Measurements from ENCODE around the gene ZDHHC11B. TPM values are rescaled to one million over a fixed set of nuclear protein-coding genes. Genes with fewer than 3 reads are reported as not detected.

ZDHHC11B gene
- polyA plus RNA-seq, 1 donor from 2014 or later: 9.9 TPM

DNA sequence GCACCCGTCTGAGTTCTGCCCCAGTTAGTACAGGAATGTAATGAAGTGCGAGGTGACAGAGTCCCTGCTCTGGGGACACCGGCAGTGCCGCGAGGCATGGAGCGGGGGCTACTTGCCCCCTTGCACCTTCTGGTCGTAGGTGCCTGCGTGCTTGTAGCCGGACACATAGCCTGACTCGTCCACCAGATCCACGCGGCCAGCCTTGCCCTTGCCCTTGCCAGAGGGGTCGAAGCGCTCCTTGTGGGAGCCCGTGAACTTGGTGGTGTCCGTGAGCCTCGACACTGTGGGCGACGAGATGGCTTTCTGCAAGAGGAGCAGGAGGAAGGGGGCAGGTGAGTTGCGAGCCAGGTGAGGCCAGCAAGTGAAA is 119.6 kb downstream of the ZDHHC11B start:
- Histone ChIP-seq H3K27ac (ENCODE audit: low read length) (no peak overlapping the region), H3K36me3 (ENCODE audit: insufficient read depth, low read length) (no peaks in the 10 kb centered on the region), H3K9ac (ENCODE audit: low read length) (no peak overlapping the region), H3K9me2 (ENCODE audit: insufficient read depth, low read length) (no peaks in the 10 kb centered on the region), H4K20me1 (ENCODE audit: insufficient read depth) (no peaks in the 10 kb centered on the region), H3K27me3 (ENCODE audit: insufficient read depth, low read depth, low read length) (no peaks in the 10 kb centered on the region), H3K79me2 (replicated peaks; ENCODE audit: insufficient read depth, low read length) (no peaks in the 10 kb centered on the region), H3K4me3 (ENCODE audit: low read length) (no peak overlapping the region), H3K9me3 (ENCODE audit: low read length) (no peaks in the 10 kb centered on the region), H2AFZ (ENCODE audit: low read depth, low read length) (no peak overlapping the region), H3K4me2 (ENCODE audit: low read length) (no peak overlapping the region), H3F3A (ENCODE audit: insufficient read depth, low read length, poor library complexity, severe bottlenecking) (no peaks in the 10 kb centered on the region)
- TF ChIP-seq, protein P1, sequence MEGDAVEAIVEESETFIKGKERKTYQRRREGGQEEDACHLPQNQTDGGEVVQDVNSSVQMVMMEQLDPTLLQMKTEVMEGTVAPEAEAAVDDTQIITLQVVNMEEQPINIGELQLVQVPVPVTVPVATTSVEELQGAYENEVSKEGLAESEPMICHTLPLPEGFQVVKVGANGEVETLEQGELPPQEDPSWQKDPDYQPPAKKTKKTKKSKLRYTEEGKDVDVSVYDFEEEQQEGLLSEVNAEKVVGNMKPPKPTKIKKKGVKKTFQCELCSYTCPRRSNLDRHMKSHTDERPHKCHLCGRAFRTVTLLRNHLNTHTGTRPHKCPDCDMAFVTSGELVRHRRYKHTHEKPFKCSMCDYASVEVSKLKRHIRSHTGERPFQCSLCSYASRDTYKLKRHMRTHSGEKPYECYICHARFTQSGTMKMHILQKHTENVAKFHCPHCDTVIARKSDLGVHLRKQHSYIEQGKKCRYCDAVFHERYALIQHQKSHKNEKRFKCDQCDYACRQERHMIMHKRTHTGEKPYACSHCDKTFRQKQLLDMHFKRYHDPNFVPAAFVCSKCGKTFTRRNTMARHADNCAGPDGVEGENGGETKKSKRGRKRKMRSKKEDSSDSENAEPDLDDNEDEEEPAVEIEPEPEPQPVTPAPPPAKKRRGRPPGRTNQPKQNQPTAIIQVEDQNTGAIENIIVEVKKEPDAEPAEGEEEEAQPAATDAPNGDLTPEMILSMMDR (IDR thresholded peaks at IDR 0.05; ENCODE audit: poor library complexity, severe bottlenecking): no peak
- no peak for TF ChIP-seq RAD21 (conservative IDR thresholded peaks at IDR 0.05)
- TF ChIP-seq EP300 (conservative IDR thresholded peaks at IDR 0.05; ENCODE audit: poor library complexity, severe bottlenecking): no peak
- TF ChIP-seq REST (IDR thresholded peaks at IDR 0.05; ENCODE audit: borderline replicate concordance): no peak
- TF ChIP-seq EZH2 (IDR thresholded peaks at IDR 0.05; ENCODE audit: borderline replicate concordance, insufficient read depth, low read length, poor library complexity, severe bottlenecking): no peak
- TF ChIP-seq TAF1 (IDR thresholded peaks at IDR 0.05; ENCODE audit: low read depth): no peak
- no peak for TF ChIP-seq SMC3 (conservative IDR thresholded peaks at IDR 0.05; ENCODE audit: poor library complexity)
- no peak for TF ChIP-seq MXI1 (conservative IDR thresholded peaks at IDR 0.05; ENCODE audit: poor library complexity, severe bottlenecking)
- no peak for TF ChIP-seq POLR2AphosphoS5 (IDR thresholded peaks at IDR 0.05)

GRCh38 chr5:664343-664993 is 120.1 kb downstream of the ZDHHC11B start:
- Histone ChIP-seq H3K4me2 (ENCODE audit: low read length) (no peak overlapping the region), H3K9ac (ENCODE audit: low read length) (no peak overlapping the region), H2AFZ (ENCODE audit: low read depth, low read length) (no peak overlapping the region), H3K9me2 (ENCODE audit: insufficient read depth, low read length) (no peaks in the 10 kb centered on the region), H3K4me3 (ENCODE audit: low read length) (no peak overlapping the region), H3K36me3 (ENCODE audit: insufficient read depth, low read length) (peaks cover 4% of the 10 kb centered on the region), H3K27ac (ENCODE audit: low read length) (no peak overlapping the region), H3K27me3 (ENCODE audit: insufficient read depth, low read depth, low read length) (no peaks in the 10 kb centered on the region), H4K20me1 (ENCODE audit: insufficient read depth) (no peaks in the 10 kb centered on the region), H3K9me3 (ENCODE audit: low read length) (no peaks in the 10 kb centered on the region), H3K79me2 (replicated peaks; ENCODE audit: insufficient read depth, low read length) (no peaks in the 10 kb centered on the region), H3F3A (ENCODE audit: insufficient read depth, low read length, poor library complexity, severe bottlenecking) (no peaks in the 10 kb centered on the region)
- TF ChIP-seq EZH2 (IDR thresholded peaks at IDR 0.05; ENCODE audit: borderline replicate concordance, insufficient read depth, low read length, poor library complexity, severe bottlenecking): no peak
- TF ChIP-seq REST (IDR thresholded peaks at IDR 0.05; ENCODE audit: borderline replicate concordance): no peak
- no peak for TF ChIP-seq RAD21 (conservative IDR thresholded peaks at IDR 0.05)
- no peak for TF ChIP-seq EP300 (conservative IDR thresholded peaks at IDR 0.05; ENCODE audit: poor library complexity, severe bottlenecking)
- TF ChIP-seq MXI1 (conservative IDR thresholded peaks at IDR 0.05; ENCODE audit: poor library complexity, severe bottlenecking): no peak
- no peak for TF ChIP-seq POLR2AphosphoS5 (IDR thresholded peaks at IDR 0.05)
- TF ChIP-seq TAF1 (IDR thresholded peaks at IDR 0.05; ENCODE audit: low read depth): no peak
- TF ChIP-seq SMC3 (conservative IDR thresholded peaks at IDR 0.05; ENCODE audit: poor library complexity): no peak
- TF ChIP-seq, protein P1 (IDR thresholded peaks at IDR 0.05; ENCODE audit: poor library complexity, severe bottlenecking): no peak
